HTR-8/SVneo (cell line): ENCODE data around the gene TBC1D22B.
A peak's percentile ranks its signal among the peaks of the same experiment; 100 is the strongest.

ENCODE experiments used
- DNase-seq: peaks from one replicate; pipeline ENCODE4 v3.0.0; 2011; ENCODE audit warnings: low spot score, mixed read lengths; ENCODE audit not compliant: insufficient read length
- FAIRE-seq: peaks from 2 replicates; lab custom pipeline; 2011; peaks lifted over from hg19 to GRCh38; lab: Jason Lieb, UNC

TBC1D22B gene

DNA sequence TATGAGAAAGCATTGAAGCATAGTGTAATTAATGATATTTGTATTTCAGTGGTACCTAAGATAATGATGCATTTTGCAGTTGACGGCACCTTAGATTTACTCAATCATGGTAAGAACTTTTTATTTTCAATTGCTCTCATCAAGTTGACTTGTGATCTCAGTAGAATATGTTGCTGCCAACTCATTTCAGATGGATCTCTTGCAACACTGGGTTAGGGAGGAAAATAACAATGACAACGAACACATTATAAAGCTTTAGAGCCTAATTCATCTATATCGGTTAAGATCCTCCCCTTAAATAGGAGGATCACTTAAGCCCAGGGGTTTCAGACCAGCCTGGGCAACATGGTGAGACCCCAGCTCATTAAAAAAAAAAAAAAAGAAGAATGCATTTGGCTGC lies 18.0 kb upstream of the TBC1D22B start:
- no peak for FAIRE-seq
- DNase-seq = no peak

GRCh38 chr6:37239950-37240713 lies 17.4 kb upstream of the TBC1D22B start:
- FAIRE-seq = peak; percentile 13
- peak; percentile 60 for DNase-seq

- no peak for DNase-seq
- FAIRE-seq = no peak
These were observed 16.4 kb upstream of the TBC1D22B start for GRCh38 chr6:37241131-37241530.

- DNase-seq = no peak
- no peak for FAIRE-seq
These were observed 15.7 kb upstream of the TBC1D22B start for GRCh38 chr6:37241775-37242428.

DNA sequence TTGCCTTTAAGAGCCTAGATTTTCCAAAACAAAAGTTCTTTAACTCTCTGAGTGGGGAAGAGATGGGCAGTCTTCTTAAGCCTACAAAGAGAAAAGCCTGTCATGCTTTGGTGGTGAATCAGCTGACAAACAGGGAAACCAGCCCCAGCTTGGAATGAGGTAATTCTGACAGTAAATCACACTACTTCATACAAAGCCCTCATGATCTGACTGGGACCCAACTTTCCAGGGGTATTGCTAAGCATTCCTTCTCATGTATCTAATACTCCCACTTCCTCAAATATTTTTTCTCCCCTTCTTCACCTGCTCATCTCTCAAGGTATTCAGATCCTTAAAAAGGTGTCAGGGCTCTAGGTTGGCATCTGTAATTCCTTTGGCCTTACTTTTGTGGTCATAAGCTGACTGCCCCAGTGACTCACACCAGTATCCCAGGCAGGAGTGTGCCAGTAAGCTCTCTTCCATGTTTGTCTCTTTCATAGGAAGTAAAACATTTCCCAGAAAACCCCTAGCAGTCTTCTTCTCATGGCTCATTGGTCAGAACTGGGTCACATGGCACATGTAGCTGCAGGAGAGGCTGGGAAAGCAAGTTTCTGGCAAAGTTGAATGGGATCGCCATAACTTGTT lies 15.0 kb upstream of the TBC1D22B start:
- DNase-seq (peak; percentile 79), FAIRE-seq (peak; percentile 42)

- no peak for FAIRE-seq
- no peak for DNase-seq
These were observed 14.3 kb upstream of the TBC1D22B start for GRCh38 chr6:37243131-37243815.

DNA sequence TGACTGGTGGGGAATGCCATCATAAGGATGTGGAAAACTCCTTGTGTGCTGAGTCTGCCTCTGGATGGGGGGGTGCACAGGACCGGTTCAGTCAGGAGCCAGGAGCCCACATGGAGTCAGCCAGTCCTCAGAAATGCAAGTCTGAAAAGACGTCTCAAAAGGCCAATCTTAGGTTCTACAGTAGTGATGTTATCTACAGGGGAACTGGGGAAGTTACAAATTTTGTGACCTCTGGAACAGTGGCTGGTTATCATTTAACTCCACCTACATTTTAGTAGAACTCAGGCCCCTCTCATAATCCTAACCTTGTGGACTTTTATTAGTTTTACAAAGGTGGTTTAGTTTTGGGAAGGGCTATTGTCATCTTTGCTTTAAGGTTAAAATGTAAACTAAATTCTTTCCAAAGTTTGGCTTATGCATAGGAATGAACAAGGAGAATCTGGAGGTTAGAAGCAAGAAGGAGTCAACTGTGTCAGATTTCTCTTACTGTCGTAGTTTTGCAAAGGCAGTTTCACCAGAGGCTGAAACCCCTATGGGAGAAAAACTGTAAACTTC lies 13.7 kb upstream of the TBC1D22B start:
- DNase-seq = no peak

DNA sequence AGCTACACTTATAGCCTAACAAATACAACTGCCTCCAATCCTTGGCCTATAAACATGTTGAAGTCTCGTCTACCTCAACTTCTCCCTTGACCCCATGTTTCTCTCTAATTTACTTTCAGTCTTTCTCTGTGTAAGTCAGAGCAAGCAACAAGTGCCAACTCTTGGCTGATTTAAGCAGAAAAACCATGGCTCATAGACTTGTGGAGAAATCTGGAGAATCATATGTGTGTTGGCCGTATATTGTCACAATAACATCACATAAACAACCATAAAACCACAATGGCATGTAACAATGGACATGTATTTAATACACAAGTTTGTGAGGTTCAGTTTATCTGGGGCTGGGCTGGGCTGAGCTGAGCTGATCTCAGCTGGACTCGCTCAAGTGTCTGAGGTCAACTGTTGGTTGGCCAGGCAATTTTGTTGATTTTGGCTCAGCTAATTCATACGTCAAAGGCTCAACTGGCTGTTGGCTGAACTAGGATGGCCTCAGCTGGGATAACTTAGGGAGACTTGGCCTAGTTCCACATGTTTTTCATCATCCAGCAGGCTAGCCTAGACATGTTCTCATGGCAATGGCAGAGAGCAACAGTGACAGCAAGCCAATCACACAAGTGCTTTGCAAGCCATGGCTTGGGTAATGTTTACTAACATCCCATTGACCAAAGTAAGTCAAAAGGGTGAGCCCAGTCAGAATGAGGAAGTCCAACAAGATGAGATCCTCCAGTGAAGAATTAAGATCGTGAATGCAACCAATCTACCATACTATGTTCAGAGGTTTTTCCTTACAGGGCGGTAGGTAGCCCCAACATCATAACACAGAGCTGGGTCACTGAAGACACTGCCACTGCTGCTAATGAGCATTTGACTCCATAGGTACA lies 12.9 kb upstream of the TBC1D22B start:
- FAIRE-seq (peak; percentile 98), DNase-seq (peak; percentile 87)

More for the DNA sequence above, 13.7 kb upstream of the TBC1D22B start:
- FAIRE-seq = no peak

GRCh38 chr6:37251211-37251780 lies 6.3 kb upstream of the TBC1D22B start:
- FAIRE-seq (no peak), DNase-seq (no peak)

DNA sequence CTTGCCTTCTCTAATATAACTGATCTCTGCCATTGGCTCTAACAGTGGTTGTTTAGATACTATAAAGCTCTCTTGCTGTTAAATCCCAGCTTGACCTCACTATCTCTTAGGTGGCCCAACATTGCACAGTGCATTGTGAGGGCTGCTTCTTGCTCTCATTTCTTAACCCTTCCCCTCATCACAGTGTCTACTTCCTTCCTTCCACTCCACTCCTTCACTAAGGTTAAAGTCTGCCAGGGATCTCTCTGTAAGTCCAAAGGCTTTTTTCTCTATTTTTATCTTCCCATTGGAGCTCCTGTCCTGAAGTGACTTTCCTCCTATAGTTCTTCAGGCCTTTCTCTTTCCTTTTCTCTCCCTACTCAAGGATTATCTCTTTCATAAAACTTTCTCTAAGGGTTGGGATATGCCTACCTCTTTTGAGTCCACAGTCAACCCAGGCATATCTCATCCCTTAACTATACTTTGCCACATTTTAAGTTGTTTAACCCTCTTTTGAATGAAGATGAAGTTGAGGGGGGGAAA lies 4.0 kb upstream of the TBC1D22B start:
- FAIRE-seq = no peak
- DNase-seq = no peak

DNA sequence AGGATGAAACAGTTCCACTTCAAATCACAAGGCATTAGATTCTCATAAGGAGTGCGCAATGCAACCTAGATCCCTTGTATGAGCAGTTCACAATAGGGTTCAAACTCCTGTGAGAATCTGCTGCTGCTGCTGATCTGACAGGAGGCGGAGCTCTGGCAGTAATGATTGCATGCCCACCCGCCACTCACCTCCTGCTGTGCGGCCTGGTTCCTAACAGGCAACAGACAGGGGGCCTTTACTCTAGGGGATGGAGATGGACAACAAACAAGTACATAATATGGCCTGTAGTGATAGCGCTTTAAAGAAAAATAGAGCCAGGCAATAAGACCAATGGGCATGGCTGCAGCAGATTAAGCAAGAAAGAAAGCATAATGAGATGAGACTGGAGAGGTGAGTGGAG lies 2.7 kb upstream of the TBC1D22B start:
- FAIRE-seq = no peak

GRCh38 chr6:37256692-37257319 lies 766 bp upstream of the TBC1D22B start:
- DNase-seq (no peak), FAIRE-seq (peak; percentile 77)

More for the DNA sequence above, 2.7 kb upstream of the TBC1D22B start:
- no peak for DNase-seq

DNA sequence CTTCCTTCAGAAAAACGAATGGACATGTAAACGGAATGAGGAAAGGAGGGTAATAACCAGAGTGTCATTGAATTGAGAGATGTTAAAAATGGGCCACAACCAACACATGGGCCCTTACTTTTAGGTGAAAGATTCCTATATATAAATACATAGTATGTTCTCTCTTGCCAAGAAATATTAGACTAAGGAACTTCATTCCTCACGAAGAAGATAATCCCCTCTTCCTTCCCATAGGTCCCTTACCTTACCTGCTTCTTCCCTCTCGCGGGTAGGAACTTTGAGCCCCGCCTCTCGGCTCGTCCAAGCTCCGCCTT lies 295 bp upstream of the TBC1D22B start:
- FAIRE-seq = no peak
- no peak for DNase-seq

DNA sequence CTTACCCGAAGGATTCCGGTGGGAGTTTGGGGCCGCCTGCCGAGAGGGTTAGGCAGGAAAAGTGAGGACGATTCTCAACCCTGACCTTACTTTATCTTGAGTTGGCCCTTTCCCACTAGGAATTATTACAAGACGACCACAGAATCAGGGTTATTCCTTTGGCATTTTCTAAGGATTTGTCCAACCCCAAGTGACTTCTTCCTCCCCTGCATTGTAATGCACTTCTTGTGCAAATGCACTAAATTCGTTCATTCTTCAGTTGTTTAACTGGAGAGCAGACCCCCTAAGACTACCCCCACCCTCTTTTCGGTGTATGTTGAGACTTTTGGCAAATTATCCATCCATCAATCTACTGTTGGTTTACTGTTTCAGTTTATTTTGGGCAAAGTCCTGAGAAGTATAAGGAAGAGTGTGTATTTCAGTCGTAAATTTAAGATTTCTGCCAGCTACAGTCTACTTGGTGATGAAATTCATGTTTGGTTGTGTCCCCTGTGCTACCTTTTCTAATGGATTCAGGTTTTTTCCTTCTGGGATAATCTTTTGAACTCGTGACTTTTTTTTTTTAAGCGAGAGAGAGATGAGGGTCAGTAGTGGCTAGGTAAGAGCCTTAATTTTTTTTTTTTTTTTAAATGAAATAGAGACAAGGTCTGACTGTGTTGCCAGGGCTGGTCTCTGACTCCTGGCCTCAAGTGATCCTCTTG lies 983 bp downstream of the TBC1D22B start:
- DNase-seq (no peak), FAIRE-seq (no peak)

DNA sequence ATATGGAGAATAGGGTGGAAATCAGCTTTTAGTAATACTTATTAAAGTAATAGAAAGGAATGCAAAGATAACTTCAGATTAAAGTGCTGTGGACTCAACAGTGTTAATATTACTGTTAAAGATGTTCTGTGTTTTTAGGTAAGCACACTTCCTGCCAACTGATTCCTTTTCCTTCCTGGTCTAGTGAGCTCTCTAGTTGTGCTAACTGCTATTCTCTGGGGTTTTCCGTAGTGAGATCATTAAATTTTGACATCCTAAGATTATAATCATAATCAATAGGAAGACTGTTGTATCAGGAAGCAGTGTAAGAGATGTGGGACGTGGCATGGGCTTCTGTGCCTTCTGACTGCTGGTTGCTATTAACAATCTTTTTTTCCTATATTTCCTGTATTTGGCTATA lies 1.6 kb downstream of the TBC1D22B start:
- FAIRE-seq = no peak

DNA sequence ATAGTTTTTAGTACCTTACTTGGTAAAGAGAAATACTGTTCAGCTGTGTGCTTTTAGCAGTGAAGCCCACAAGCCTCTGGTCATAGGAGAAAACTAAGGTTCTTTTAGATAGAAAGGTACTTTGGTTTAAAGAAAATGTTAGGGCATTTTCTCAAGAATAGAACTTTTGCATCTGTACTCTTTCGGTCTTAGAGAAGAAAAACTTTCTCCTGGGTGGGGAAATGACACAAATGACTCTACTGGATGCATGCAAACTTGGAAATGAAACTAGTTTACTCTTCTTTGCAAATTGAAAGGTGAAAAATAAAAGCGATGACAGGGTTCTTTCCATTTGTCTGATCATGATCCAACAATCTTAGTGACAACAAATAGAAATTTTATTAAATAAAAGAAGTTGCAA lies 2.5 kb downstream of the TBC1D22B start:
- FAIRE-seq (no peak), DNase-seq (no peak)

More for the DNA sequence above, 1.6 kb downstream of the TBC1D22B start:
- no peak for DNase-seq

GRCh38 chr6:37260444-37260843 lies 2.9 kb downstream of the TBC1D22B start:
- FAIRE-seq (no peak), DNase-seq (no peak)

DNA sequence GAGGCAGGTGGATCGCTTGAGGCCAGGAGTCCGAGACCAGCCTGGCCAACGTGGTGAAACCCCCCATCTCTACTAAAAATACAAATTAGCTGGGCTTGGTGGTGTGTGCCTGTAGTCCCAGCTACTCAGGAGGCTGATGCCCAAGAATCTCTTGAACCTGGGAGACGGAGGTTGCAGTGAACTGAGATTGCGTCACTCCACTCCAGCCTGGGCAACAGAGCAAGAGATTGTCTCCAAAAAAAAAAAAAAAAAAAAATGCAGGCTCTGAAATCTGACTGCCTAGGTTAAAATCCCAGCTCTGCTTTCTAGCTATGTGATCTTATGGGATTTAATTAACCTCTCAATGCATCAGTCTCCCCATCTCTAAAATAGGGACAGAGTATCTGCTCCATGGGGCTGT lies 3.6 kb downstream of the TBC1D22B start:
- no peak for FAIRE-seq
- DNase-seq = no peak
